ENCODE data around the gene PFDN1. TPM values are rescaled to one million over a fixed set of nuclear protein-coding genes. Genes with fewer than 3 reads are reported as not detected.

Gene PFDN1
- total and polyA plus RNA-seq, 10 donors: 38.0 to 82.1 (median 61.6) TPM

DNA sequence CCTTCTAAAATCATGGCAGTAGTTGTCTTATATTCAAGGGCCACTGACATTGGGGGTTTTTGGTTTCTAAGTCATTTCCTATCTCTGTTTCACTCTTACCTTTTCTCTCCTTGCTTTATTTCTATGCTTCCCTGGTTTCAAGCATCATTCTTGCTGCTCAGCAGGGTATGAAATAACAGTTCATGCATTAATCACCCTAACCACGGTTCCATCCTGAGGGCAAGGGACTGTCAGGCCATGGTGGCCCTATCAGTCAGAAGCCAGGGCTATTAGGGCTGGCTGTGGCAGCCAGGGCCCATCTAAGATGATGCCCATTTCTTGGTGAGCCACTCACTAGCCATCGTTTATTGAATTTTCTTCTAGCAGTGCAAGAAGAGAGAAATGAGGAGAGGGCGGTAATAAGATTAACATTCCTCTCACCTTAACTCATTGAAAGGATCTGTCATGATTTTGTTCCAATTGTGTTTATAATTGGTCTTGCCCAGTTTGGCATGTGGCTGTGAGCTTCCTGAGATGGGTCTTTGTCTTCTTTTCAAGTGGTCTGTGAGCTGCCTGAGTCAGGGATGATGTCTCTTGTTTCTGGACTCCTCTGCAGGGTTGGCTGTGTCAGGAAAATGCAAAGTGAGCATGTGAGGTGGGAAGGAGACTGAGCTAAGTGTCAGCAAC, 82.7 kb downstream of the PFDN1 start:
- H3K9me3 ChIP-seq: no peaks in the 10 kb centered on the region
- intact Hi-C loops (cut with DNase I; ENCODE audit: low total_unique reads): no loop called here
- H3K4me1 ChIP-seq: peaks cover 0 to 59% (median 10%) of the 10 kb centered on the region in 6 donors
- WGBS, 5 donors: 76 to 88% (median 81%) methylated on average over 3 of the region's 3 CpGs
- DNase-seq: no peak
- H3K27me3 ChIP-seq (replicated peaks in 1 of 7): peaks cover 0 to 5% (median 0%) of the 10 kb centered on the region in 7 donors
- peaks cover 0 to 7% (median 0%) of the 10 kb centered on the region in 6 donors for H3K36me3 ChIP-seq
- H3K27ac ChIP-seq: no peak overlapping the region
- no peak overlapping the region for H3K4me3 ChIP-seq
- TF ChIP-seq POLR2A (IDR thresholded peaks at IDR 0.05) (no peak), POLR2AphosphoS5 (IDR thresholded peaks at IDR 0.05) (no peak)
- TF ChIP-seq, protein P1, sequence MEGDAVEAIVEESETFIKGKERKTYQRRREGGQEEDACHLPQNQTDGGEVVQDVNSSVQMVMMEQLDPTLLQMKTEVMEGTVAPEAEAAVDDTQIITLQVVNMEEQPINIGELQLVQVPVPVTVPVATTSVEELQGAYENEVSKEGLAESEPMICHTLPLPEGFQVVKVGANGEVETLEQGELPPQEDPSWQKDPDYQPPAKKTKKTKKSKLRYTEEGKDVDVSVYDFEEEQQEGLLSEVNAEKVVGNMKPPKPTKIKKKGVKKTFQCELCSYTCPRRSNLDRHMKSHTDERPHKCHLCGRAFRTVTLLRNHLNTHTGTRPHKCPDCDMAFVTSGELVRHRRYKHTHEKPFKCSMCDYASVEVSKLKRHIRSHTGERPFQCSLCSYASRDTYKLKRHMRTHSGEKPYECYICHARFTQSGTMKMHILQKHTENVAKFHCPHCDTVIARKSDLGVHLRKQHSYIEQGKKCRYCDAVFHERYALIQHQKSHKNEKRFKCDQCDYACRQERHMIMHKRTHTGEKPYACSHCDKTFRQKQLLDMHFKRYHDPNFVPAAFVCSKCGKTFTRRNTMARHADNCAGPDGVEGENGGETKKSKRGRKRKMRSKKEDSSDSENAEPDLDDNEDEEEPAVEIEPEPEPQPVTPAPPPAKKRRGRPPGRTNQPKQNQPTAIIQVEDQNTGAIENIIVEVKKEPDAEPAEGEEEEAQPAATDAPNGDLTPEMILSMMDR (IDR thresholded peaks at IDR 0.05 in 8 of 11, conservative IDR thresholded peaks at IDR 0.05 in 3 of 11): no peak

DNA sequence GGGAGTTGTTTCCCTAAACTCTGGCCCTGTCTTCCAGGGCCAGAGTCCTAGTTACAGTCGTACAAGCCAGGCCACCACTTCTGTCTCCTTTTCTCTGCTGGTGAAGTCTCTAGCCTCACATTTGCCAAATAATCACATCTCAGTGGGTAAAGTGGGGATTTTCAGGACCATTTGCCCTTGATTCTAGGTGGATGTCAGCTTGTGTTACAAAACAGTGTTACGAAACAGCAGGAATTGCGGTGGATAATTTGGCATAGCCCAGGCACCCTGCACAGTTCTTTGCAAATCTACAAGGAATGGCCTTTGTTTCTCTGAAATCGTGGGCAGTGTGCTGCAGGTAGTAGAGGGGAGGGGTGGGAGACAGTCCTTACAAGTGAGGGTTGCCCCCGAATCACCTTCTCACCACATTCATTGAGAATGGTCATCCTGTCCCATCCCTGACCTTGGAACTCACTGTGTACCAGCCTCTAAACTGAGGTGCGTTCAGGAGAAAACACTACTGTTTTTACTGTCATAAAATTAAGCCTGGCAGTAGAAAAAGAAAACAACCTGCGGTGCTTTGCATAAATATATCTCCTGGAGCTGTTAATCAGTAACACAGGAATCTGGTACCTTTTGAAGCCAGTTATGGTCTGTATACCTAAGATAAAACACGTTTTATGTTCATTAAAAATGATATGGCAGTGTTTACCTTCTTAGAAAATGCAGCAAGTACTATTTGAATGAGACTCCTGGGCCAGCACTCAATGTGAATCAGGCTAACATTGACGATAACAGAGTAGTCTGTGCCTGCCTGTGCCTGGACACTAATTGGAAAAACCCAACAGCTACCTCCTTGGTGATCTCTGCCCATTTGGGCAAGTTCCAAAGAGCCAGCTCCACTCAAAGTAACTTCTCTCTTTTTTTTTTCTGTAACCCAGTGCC, 83.6 kb downstream of the PFDN1 start:
- peaks cover 0 to 67% (median 10%) of the 10 kb centered on the region in 6 donors for H3K4me1 ChIP-seq

DNA sequence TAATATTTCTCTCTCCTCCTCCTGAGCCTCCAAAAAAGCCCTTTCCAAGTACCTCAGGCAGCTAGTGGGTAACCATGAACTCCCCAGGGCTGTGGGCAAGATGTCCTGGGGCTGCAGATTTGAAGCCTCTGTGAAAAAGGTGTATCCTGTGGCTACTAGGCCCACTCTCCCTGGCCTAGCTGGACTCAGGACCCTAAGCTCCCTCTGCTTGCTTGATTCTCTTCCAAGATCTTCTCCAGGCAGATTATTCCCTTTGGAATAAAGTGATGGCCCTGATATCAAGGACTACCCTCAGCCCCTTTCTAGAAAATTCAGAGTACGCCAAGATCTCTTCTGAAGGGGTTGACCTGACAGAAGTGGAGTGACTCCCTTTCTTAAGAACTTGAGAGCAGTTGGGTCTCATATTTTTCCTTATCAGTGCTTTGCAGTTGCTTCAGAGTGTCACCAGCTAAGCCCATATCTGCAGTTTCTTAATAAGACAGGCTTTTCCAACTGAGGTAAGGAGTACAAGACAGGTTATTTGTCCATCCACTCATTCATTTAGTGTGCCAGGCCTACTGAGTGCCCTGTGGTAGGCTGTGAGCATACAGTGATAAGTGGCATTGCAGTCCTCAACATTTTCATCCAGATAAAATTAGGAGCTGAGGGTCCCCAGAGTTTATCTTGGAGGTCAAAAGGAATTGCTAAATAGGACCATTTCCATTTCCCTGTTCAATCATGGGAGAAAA, 85.4 kb downstream of the PFDN1 start:
- TF ChIP-seq, protein P1 (IDR thresholded peaks at IDR 0.05 in 8 of 11, conservative IDR thresholded peaks at IDR 0.05 in 3 of 11): no peak
- TF ChIP-seq POLR2AphosphoS5 (IDR thresholded peaks at IDR 0.05) (no peak), POLR2A (IDR thresholded peaks at IDR 0.05) (no peak)
- Histone ChIP-seq H3K4me3 (no peak overlapping the region), H3K9me3 (no peaks in the 10 kb centered on the region), H3K27me3 (replicated peaks in 1 of 7) (no peaks in the 10 kb centered on the region), H3K4me1 (peaks cover 0 to 69% (median 10%) of the 10 kb centered on the region in 6 donors), H3K36me3 (peaks cover 0 to 7% (median 0%) of the 10 kb centered on the region in 6 donors), H3K27ac (no peak overlapping the region)
- intact Hi-C loops (cut with DNase I; ENCODE audit: low total_unique reads): no loop called here
- WGBS, 5 donors: 90 to 100% (median 100%) methylated on average over 1 of the region's 1 CpG
- no peak for DNase-seq

More for the DNA sequence above, 83.6 kb downstream of the PFDN1 start:
- no peak for DNase-seq
- WGBS, 5 donors: 76 to 90% (median 86%) methylated on average over 9 of the region's 9 CpGs
- intact Hi-C loops (cut with DNase I; ENCODE audit: low total_unique reads): no loop called here
- Histone ChIP-seq H3K4me3 (no peak overlapping the region), H3K9me3 (no peaks in the 10 kb centered on the region), H3K27ac (no peak overlapping the region), H3K36me3 (peaks cover 0 to 7% (median 0%) of the 10 kb centered on the region in 6 donors), H3K27me3 (replicated peaks in 1 of 7) (peaks cover 0 to 5% (median 0%) of the 10 kb centered on the region in 7 donors)
- TF ChIP-seq, protein P1 (IDR thresholded peaks at IDR 0.05 in 8 of 11, conservative IDR thresholded peaks at IDR 0.05 in 3 of 11): no peak

Data from spleen (tissue), 11 donors.